Neuronal stem cell (in vitro differentiated cells): ENCODE measurements around the gene UCHL5.
"Not testable (repeated sequence)": the region's sequence is repeated elsewhere in the genome, so short reads cannot be mapped to it uniquely, and the experiment has no call there.

Experiments used
- DNase-seq: peaks from one replicate; pipeline ENCODE4 v3.0.0-alpha.2; 2013; ENCODE audit warnings: low spot score
- H2AFZ ChIP-seq: one replicate; pipeline ENCODE4 v1.6.1; 2013; ENCODE audit warnings: mild to moderate bottlenecking, low read length, inconsistent platforms
- H2AK5ac ChIP-seq: 2 replicates; pipeline ENCODE4 v1.6.1; 2013; ENCODE audit warnings: low read depth, mild to moderate bottlenecking, inconsistent platforms, low read length, moderate library complexity, mixed read lengths
- H2BK120ac ChIP-seq: 2 replicates; pipeline ENCODE4 v1.6.1; 2013; ENCODE audit warnings: low read depth, mild to moderate bottlenecking, inconsistent platforms, low read length, moderate library complexity, mixed read lengths
- H2BK12ac ChIP-seq: one replicate; pipeline ENCODE4 v1.6.1; 2013; ENCODE audit warnings: low read length, inconsistent platforms
- H2BK15ac ChIP-seq: 2 replicates; pipeline ENCODE4 v1.6.1; 2013; ENCODE audit warnings: mild to moderate bottlenecking, low read length, inconsistent platforms, mixed read lengths
- H2BK5ac ChIP-seq: one replicate; pipeline ENCODE4 v1.6.1; 2013; ENCODE audit warnings: inconsistent platforms, mild to moderate bottlenecking, low read length, moderate library complexity
- H3K14ac ChIP-seq: one replicate; pipeline ENCODE4 v1.6.1; 2013; ENCODE audit warnings: low read length, inconsistent platforms
- H3K18ac ChIP-seq: 2 replicates; pipeline ENCODE4 v1.6.1; 2013; ENCODE audit warnings: low read length, inconsistent platforms
- H3K23ac ChIP-seq: 2 replicates; pipeline ENCODE4 v1.6.1; 2013; ENCODE audit warnings: low read depth, mild to moderate bottlenecking, mixed read lengths, low read length, inconsistent platforms; ENCODE audit not compliant: poor library complexity
- H3K27ac ChIP-seq: replicated peaks from 3 replicates; pipeline ENCODE4 v1.5.1; 2013; ENCODE audit warnings: low read length, inconsistent platforms
- H3K27me3 ChIP-seq, 3 experiments: 2 replicates each; pipeline ENCODE4 v1.6.1; 2013; ENCODE audit warnings: low read length in 3 of 3, mild to moderate bottlenecking in 2 of 3, inconsistent platforms in 1 of 3, low read depth in 1 of 3, mixed read lengths in 1 of 3, moderate library complexity in 1 of 3; ENCODE audit not compliant: control insufficient read depth in 3 of 3, insufficient read depth in 3 of 3
- H3K36me3 ChIP-seq, 2 donors: replicated peaks in 1 of 2; 2 replicates each; pipeline ENCODE4 v1.6.1; 2013; ENCODE audit warnings: low read length in 2 of 2; ENCODE audit not compliant: control insufficient read depth in 2 of 2, insufficient read depth in 2 of 2
- H3K4ac ChIP-seq: 2 replicates; pipeline ENCODE4 v1.6.1; 2013; ENCODE audit warnings: inconsistent platforms, mild to moderate bottlenecking, low read length, moderate library complexity
- H3K4me1 ChIP-seq, 2 donors: 1 replicate in 1 of 2; 2 replicates in 1 of 2; pipeline ENCODE4 v1.6.1; 2013; ENCODE audit warnings: low read length in 2 of 2, low read depth in 1 of 2; ENCODE audit not compliant: control insufficient read depth in 2 of 2, insufficient read depth in 1 of 2
- H3K4me2 ChIP-seq: one replicate; pipeline ENCODE4 v1.6.1; 2013; ENCODE audit warnings: mild to moderate bottlenecking, low read length, inconsistent platforms; ENCODE audit not compliant: insufficient read depth, poor library complexity, severe bottlenecking
- H3K4me3 ChIP-seq, 2 donors: 2 replicates each; pipeline ENCODE4 v1.5.1; 2013; ENCODE audit warnings: low read length in 2 of 2, mild to moderate bottlenecking in 2 of 2, inconsistent platforms in 1 of 2, moderate library complexity in 1 of 2
- H3K79me1 ChIP-seq: one replicate; pipeline ENCODE4 v1.6.1; 2013; ENCODE audit warnings: low read depth, mild to moderate bottlenecking, inconsistent platforms, low read length, moderate library complexity
- H3K9ac ChIP-seq: one replicate; pipeline ENCODE4 v1.6.1; 2013; ENCODE audit warnings: mild to moderate bottlenecking, low read depth, low read length, inconsistent platforms; ENCODE audit not compliant: poor library complexity
- H3K9me3 ChIP-seq, 2 donors: replicated peaks in 1 of 2; 2 replicates each; pipeline versions ENCODE3 to v1.6.1; 2013; ENCODE audit warnings: low read length in 2 of 2, mild to moderate bottlenecking in 2 of 2, inconsistent platforms in 1 of 2, low read depth in 1 of 2, mixed read lengths in 1 of 2, moderate library complexity in 1 of 2; ENCODE audit not compliant: control insufficient read depth in 2 of 2, insufficient read depth in 1 of 2
- H4K8ac ChIP-seq: one replicate; pipeline ENCODE4 v1.6.1; 2013; ENCODE audit warnings: low read depth, mild to moderate bottlenecking, inconsistent platforms, low read length, moderate library complexity
- H4K91ac ChIP-seq: one replicate; pipeline ENCODE4 v1.6.1; 2013; ENCODE audit warnings: low read length, low read depth, mild to moderate bottlenecking, inconsistent platforms; ENCODE audit not compliant: poor library complexity
- WGBS, 2 donors: extraction: QIAGEN DNeasy Blood & Tissue Kit; methylation state at CpG; one replicate each; pipeline ENCODE4 v1.1.7; 2013; ENCODE audit warnings: missing lambda C conversion rate in 2 of 2, mixed read lengths in 1 of 2; ENCODE audit not compliant: insufficient read length in 2 of 2, insufficient replicate concordance in 1 of 2; ENCODE audit errors: extremely low coverage in 2 of 2; 5-methylcytosine and 5-hydroxymethylcytosine counted together

UCHL5 gene

DNA sequence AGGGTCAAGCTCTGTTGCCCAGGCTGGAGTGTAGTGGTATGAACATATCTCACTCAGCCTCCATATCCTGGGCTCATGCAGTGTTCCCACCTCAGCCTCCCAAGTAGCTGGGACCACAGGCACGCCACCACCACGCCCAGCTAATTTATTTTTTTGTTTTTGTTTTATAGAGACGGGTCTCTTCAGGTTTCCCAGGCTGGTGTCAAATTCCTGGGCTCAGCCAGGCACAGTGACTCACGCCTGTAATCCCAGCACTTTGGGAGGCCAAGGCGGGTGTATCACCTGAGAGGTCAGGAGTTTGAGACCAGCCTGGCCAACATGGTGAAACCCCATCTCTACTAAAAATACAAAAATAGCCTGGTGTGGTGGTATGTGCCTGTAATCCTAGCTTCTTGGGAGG is 10.2 kb downstream of the UCHL5 start:
- H3K4me3 ChIP-seq, H3K14ac ChIP-seq, H3K4me1 ChIP-seq, H3K18ac ChIP-seq, H3K9ac ChIP-seq, H3K23ac ChIP-seq, H3K27me3 ChIP-seq, H2AK5ac ChIP-seq, H4K8ac ChIP-seq, H3K79me1 ChIP-seq, DNase-seq, H2BK120ac ChIP-seq, H3K27ac ChIP-seq, H3K4me2 ChIP-seq, H2BK15ac ChIP-seq, H2AFZ ChIP-seq, H2BK12ac ChIP-seq, H3K9me3 ChIP-seq, H3K4ac ChIP-seq, H4K91ac ChIP-seq, H2BK5ac ChIP-seq: not testable (repeated sequence)
- WGBS, 2 donors = no CpG with 5 or more reads among the region's 5 CpGs
- peaks cover 4 to 75% of the 10 kb centered on the region in 2 donors for H3K36me3 ChIP-seq

- H3K27ac ChIP-seq = no peak overlapping the region
- H3K36me3 ChIP-seq = peaks cover 0 to 68% of the 10 kb centered on the region in 2 donors
- no CpG with 5 or more reads among the region's 1 CpG for WGBS, 2 donors
- H2AFZ ChIP-seq = no peak overlapping the region
- H2AK5ac ChIP-seq = no peak overlapping the region
- no peaks in the 10 kb centered on the region for H3K27me3 ChIP-seq
- no peak overlapping the region for H4K91ac ChIP-seq
- no peak overlapping the region for H3K14ac ChIP-seq
- H2BK5ac ChIP-seq = no peak overlapping the region
- no peak overlapping the region for H3K4me3 ChIP-seq
- H3K79me1 ChIP-seq = no peaks in the 10 kb centered on the region
- H2BK12ac ChIP-seq = no peak overlapping the region
- no peak overlapping the region for H3K9ac ChIP-seq
- no peak overlapping the region for H3K23ac ChIP-seq
- H3K4me1 ChIP-seq = no peaks in the 10 kb centered on the region
- H2BK15ac ChIP-seq = no peak overlapping the region
- no peak overlapping the region for H3K4ac ChIP-seq
- no peak for DNase-seq
- no peak overlapping the region for H3K18ac ChIP-seq
- H2BK120ac ChIP-seq = no peak overlapping the region
- H3K9me3 ChIP-seq = no peaks in the 10 kb centered on the region
- H3K4me2 ChIP-seq = no peak overlapping the region
- H4K8ac ChIP-seq = no peak overlapping the region
Measured at GRCh38 chr1:193042766-193043691, 16.1 kb downstream of the UCHL5 start.

DNA sequence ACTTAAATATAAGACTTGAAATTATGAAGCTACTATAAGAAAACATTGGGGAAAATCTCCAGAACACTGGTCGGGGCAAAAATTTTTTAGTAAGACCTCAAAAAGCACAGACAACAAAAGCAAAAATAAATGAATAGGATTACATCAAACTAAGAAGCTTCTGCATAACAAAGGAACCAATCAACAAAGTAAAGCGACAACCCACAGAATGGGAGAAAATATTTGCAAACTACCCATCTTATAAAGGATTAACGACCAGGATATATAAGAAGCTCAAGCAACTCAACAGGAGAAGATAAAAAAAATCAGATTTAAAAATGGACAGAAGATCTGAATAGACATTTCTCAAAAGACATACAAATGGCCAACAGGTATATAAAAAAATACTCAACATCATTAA is 19.1 kb downstream of the UCHL5 start:
- Histone ChIP-seq H3K4me1 (no peaks in the 10 kb centered on the region), H3K27ac (no peak overlapping the region), H2BK12ac (no peak overlapping the region), H2AK5ac (no peak overlapping the region), H2AFZ (no peak overlapping the region), H4K8ac (no peak overlapping the region), H2BK5ac (no peak overlapping the region), H3K18ac (no peak overlapping the region), H3K4me3 (no peak overlapping the region), H3K9me3 (peaks cover 0 to 14% of the 10 kb centered on the region in 2 donors), H2BK120ac (no peak overlapping the region), H3K23ac (no peak overlapping the region), H3K9ac (no peak overlapping the region), H3K27me3 (no peaks in the 10 kb centered on the region), H3K4ac (no peak overlapping the region), H3K14ac (no peak overlapping the region), H2BK15ac (no peak overlapping the region), H3K79me1 (no peaks in the 10 kb centered on the region), H3K36me3 (peaks cover 0 to 39% of the 10 kb centered on the region in 2 donors), H4K91ac (no peak overlapping the region), H3K4me2 (no peak overlapping the region)
- no peak for DNase-seq
- WGBS, 2 donors = no CpG with 5 or more reads among the region's 3 CpGs

- Histone ChIP-seq H4K8ac (no peak overlapping the region), H3K79me1 (peaks cover 2% of the 10 kb centered on the region)
- WGBS, 2 donors = no CpG with 5 or more reads among the region's 3 CpGs
Measured at GRCh38 chr1:193036337-193037047, 22.7 kb downstream of the UCHL5 start.

More at GRCh38 chr1:193036337-193037047, 22.7 kb downstream of the UCHL5 start:
- Histone ChIP-seq H3K36me3 (peaks cover 0 to 16% of the 10 kb centered on the region in 2 donors), H2AFZ (no peak overlapping the region), H3K9me3 (peaks cover 0 to 21% of the 10 kb centered on the region in 2 donors), H3K4me3 (no peak overlapping the region), H2BK120ac (no peak overlapping the region), H3K4ac (no peak overlapping the region), H3K14ac (no peak overlapping the region), H3K23ac (no peak overlapping the region), H2BK12ac (no peak overlapping the region), H2BK5ac (no peak overlapping the region), H3K27ac (no peak overlapping the region), H3K18ac (no peak overlapping the region), H3K4me2 (no peak overlapping the region), H2BK15ac (no peak overlapping the region), H3K4me1 (no peaks in the 10 kb centered on the region), H3K27me3 (no peaks in the 10 kb centered on the region), H3K9ac (no peak overlapping the region), H4K91ac (no peak overlapping the region), H2AK5ac (no peak overlapping the region)
- no peak for DNase-seq
